ENCODE results near the gene MRPS10. TPM values are rescaled to one million over a fixed set of nuclear protein-coding genes. Genes with fewer than 3 reads are reported as not detected.

MRPS10 gene
- total RNA-seq, 4 donors from 2014 or later, result 14.3 to 24.5 (median 23.0) TPM

DNA sequence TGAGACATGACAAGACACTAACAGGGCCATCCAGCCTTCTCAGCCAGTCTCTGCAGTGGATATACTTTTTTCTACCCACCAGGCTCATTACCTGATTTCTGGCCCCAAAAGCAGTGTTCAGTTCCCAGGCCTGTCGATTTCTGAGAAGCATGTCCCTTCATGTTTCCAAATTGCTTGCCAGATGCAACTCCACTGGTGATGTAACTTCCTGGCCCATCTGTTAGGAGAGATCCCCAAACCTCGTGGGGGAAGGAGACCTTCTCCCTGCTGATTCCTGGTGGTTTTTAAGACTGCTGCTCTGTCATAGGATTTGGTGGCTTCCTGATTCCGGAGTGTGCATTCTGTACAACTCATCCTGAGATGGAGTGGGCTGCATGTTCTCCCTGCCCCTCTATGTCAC lies 31.6 kb upstream of the MRPS10 start:
- Histone ChIP-seq H3K9me3 (no peaks in the 10 kb centered on the region), H3K36me3 (peaks cover 0 to 26% (median 0%) of the 10 kb centered on the region in 3 donors), H3K4me1 (peaks cover 0 to 15% (median 0%) of the 10 kb centered on the region in 4 donors), H3K27ac (no peak overlapping the region), H3K4me3 (no peak overlapping the region), H3K27me3 (no peaks in the 10 kb centered on the region)
- DNase-seq, result no peak
- TF ChIP-seq, protein P1, sequence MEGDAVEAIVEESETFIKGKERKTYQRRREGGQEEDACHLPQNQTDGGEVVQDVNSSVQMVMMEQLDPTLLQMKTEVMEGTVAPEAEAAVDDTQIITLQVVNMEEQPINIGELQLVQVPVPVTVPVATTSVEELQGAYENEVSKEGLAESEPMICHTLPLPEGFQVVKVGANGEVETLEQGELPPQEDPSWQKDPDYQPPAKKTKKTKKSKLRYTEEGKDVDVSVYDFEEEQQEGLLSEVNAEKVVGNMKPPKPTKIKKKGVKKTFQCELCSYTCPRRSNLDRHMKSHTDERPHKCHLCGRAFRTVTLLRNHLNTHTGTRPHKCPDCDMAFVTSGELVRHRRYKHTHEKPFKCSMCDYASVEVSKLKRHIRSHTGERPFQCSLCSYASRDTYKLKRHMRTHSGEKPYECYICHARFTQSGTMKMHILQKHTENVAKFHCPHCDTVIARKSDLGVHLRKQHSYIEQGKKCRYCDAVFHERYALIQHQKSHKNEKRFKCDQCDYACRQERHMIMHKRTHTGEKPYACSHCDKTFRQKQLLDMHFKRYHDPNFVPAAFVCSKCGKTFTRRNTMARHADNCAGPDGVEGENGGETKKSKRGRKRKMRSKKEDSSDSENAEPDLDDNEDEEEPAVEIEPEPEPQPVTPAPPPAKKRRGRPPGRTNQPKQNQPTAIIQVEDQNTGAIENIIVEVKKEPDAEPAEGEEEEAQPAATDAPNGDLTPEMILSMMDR (IDR thresholded peaks at IDR 0.05), result no peak
- no peak for TF ChIP-seq POLR2A (IDR thresholded peaks at IDR 0.05)

DNA sequence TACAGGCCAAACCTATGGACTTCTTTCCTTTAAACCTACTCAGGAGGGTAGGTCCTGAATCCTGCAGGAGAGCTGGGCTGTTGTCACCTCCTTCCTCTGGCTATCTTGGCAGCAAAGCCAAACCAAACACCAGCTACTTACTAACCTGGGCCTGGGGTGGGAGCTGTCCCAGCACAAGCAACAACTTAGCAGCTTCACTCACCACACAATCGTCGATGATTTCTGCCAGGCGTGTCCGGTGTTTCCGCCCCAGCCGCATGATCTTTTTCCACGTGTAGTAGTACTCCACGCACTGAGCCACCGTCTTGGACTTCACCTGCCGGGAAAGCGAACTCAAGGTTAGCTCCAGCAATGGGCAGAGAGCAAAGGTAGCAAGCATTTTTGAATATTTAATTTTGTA lies 25.4 kb upstream of the MRPS10 start:
- H3K4me3 ChIP-seq, result no peak overlapping the region
- peaks cover 0 to 43% (median 0%) of the 10 kb centered on the region in 3 donors for H3K36me3 ChIP-seq
- no peak for DNase-seq
- no peak overlapping the region for H3K27ac ChIP-seq
- H3K27me3 ChIP-seq, result no peaks in the 10 kb centered on the region
- H3K4me1 ChIP-seq, result no peaks in the 10 kb centered on the region
- TF ChIP-seq, protein P1 (IDR thresholded peaks at IDR 0.05), result no peak
- no peak for TF ChIP-seq POLR2A (IDR thresholded peaks at IDR 0.05)
- no peaks in the 10 kb centered on the region for H3K9me3 ChIP-seq

DNA sequence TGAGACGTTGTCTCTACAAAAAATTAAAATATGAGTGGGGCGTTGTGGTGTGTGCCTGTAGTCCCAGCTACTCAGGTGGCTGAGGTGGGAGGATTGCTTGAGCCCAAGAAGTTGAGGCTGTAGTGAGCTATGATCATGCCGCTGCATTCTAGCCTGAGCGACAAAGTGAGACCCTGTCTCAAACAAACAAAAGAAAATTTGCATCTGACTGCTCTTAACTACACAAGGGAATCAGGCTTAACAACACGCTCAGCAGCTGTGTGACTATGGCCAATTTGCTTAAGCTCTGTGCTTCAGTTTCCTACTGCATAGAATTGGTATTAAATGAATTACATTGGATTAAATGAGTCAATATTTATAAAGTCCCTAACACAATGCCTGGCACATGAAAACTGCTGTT lies 24.3 kb upstream of the MRPS10 start:
- DNase-seq, result no peak
- Histone ChIP-seq H3K27ac (no peak overlapping the region), H3K4me3 (no peak overlapping the region), H3K4me1 (no peaks in the 10 kb centered on the region), H3K9me3 (no peaks in the 10 kb centered on the region), H3K36me3 (peaks cover 0 to 43% (median 0%) of the 10 kb centered on the region in 3 donors), H3K27me3 (no peaks in the 10 kb centered on the region)
- no peak for TF ChIP-seq POLR2A (IDR thresholded peaks at IDR 0.05)
- TF ChIP-seq, protein P1 (IDR thresholded peaks at IDR 0.05), result no peak

DNA sequence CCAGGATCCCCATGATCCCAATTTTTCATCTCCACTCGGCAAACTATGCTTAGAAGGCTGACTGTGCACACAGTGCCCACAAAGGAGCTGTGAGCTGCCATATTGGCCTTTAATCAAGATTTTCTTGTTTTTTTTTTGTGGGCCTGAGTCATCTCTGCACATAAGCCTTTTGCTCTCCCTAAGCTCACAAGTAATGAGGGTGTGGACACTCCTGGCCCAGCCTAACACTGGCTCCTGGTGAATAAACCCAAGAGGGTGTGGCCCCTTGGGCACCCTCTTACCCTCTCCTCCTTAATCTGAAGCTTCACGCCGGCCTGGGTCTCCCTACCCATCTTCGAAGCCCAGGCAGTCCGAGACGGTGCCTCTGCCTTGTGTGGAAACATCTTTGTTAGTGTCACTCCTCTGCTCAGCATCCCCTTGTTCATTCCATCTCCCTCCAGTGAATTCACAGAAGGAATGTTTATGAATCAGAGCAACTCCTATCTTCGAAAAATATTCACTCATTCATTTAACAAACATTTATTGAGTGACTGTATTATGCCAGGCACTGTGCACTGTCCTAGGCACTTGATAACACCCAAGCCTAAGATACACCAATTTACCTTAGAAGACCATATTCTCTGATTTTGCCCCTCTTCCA lies 22.2 kb upstream of the MRPS10 start:
- Histone ChIP-seq H3K4me3 (no peak overlapping the region), H3K36me3 (peaks cover 0 to 40% (median 0%) of the 10 kb centered on the region in 3 donors), H3K9me3 (no peaks in the 10 kb centered on the region), H3K4me1 (no peaks in the 10 kb centered on the region), H3K27ac (no peak overlapping the region), H3K27me3 (no peaks in the 10 kb centered on the region)
- TF ChIP-seq, protein P1 (IDR thresholded peaks at IDR 0.05), result no peak
- TF ChIP-seq POLR2A (IDR thresholded peaks at IDR 0.05), result no peak
- DNase-seq, result no peak

DNA sequence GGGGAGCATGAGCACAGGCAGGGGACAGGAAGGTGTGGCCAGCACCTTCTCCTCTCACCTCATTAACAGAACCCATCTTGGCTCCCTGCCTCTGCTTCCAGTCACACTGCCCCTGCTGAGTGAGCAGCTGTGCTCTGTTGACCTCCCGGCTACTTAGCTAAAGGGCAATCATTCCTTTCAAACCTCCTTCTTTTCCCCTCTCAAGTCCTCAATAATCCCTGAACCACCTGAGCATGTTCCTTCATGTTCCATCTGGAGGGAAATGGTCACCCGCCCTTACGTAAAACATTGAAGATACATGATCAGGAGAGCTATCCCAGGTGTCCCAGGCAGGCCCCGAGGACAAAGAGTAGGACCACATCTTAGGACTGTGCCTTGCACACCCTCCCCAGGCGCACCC lies 21.7 kb upstream of the MRPS10 start:
- Histone ChIP-seq H3K27me3 (no peaks in the 10 kb centered on the region), H3K4me3 (no peak overlapping the region), H3K4me1 (no peaks in the 10 kb centered on the region), H3K36me3 (peaks cover 0 to 38% (median 0%) of the 10 kb centered on the region in 3 donors), H3K9me3 (no peaks in the 10 kb centered on the region), H3K27ac (no peak overlapping the region)
- no peak for DNase-seq
- TF ChIP-seq POLR2A (IDR thresholded peaks at IDR 0.05), result no peak
- TF ChIP-seq, protein P1 (IDR thresholded peaks at IDR 0.05), result no peak

All from Peyer's patch (tissue), 4 donors.